ENCODE measurements around the gene ATMIN.

ATMIN gene

DNA sequence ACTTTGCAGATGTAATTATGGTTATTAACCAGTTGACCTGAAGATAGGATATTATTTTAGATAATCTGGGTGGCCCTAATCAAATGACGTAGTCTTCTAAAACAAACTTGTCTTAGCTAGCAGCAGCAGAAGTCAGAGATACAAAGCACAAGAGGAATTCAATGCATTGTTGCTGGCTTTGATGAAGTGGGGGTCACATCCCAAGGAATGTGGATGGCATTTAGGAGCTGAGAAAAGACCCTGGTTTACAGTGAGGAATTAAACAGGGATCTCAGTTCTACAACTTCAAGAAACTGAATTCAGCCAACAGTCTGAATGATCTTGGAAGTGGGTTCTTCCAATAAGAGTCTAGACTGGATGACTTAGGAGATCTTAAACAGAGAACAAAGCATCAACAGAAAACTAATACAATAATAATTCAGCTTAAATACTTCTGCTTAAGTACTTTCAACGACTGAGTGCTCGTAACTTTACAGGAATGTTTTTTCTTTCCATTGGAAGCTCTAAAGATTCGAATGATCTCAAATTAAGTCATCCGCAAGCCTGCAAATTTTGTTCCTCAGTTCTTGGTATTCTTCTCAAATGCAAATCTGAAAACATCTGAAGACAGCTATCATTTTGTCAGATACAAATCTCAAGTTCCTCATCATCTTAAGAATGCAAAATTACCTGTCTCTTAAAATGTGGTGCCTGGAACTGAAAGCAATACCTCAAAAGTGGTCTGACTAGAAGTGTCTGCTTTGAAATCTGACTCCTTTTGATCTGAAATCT lies 38.1 kb downstream of the ATMIN start:
- DNase-seq: no peak

DNA sequence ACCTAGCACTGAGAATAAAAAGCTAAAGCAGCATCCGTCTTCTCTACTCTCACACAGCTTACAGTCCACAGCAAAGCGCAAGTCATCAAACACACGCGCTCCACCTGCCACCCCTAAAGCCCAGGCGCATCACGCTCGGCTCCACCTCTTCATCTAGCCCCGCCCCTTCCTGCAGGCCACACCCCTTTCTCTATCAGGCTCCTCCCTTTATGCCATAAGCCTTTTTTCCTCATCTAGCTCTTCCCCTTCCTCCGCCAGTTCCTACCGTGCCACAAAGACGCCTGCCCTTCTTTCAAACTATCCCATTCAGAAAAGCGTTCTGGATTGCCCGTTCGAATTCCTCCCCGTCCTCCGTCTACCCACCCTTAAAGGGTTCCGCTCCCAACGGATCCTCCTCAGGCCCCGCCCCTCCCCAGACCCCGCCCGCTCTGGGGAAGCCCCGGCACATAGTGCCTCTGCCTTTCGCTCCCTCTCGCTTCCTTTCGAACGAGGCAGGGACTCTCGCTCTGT lies 41.0 kb downstream of the ATMIN start:
- DNase-seq: peak; percentile 58

DNA sequence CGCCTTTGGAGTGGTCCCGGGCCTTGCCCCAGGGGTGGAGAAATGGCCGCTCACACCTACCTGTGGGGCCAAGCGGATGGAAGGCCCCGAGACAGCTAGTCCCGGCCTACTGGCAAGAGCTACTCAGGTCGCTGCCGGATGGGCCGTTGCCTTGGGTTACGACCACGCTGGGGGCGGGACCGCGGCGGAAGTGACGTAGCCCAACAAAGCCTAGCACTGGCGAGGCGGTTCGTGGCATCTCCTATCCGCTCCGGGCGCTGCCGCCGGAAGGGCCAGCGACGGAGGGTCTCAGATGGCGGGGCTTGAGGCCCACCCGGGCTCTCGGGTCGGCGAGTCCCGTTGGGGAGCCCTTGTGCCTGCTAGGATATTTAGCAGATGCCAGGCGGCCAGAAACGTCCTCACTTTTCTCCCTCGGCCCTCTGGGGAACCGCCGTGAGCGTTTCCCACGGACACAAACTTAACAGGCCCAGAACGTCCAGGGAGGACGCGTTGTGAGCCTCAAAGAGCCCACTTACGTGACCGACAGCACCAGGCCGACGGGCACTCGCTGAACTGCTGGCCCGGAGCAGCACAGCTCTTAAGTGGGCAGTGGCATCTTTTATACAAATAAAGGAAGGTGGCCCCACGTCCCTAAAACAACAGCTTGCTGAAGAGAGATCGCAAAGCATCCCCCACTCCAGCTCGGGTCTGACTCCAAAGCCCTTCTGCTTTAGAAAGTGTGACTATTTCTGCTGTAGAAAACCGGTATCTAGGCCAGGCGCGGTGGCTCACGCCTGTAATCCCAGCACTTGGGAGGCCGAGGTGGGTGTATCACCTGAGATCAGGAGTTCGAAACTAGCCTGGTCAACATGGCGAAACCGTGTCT lies 41.7 kb downstream of the ATMIN start, which contains the start of gene C16orf46:
Gene C16orf46, minus strand, starts transcription at position 163 of the 865 bp plus-strand sequence. CDS start 13,283 bp downstream, outside the sequence.
- DNase-seq: peak; percentile 73

DNA sequence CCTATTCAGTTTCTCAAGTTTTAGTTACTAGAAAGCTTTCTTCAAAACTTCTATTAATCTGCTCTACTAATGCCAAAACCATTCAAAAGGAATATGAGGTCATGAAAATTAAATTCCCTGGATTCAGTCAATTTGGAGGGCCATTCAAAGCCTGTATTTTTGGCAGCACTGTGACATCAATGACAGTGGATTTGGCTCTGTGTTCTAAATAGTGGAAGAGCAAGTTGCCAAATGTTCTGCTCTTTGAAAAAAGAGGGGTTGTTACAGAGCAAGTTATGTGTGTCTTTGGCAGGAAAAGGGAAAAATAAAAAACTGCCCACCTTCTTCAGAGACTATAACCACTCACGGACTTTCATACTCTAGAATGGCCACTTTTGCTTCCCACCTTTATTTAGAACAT lies 44.6 kb downstream of the ATMIN start:
- DNase-seq: no peak

DNA sequence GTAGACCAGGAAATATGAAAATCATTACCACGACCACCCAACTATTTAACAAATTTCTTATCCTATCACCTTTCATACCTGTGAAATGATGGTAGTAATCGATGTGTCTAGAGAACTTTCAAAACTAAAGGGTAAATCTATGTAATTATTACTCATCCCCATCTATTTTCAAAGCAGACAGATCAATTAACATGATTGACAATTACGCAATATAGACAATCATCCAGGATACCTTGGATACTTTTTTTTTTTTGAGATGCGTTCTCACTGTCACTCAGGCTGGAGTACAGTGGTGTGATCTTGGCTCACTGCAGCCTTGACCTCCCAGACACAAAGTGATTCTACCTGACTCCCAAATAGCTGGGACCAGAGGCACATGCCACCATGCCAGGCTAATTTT lies 45.4 kb downstream of the ATMIN start:
- DNase-seq: no peak

DNA sequence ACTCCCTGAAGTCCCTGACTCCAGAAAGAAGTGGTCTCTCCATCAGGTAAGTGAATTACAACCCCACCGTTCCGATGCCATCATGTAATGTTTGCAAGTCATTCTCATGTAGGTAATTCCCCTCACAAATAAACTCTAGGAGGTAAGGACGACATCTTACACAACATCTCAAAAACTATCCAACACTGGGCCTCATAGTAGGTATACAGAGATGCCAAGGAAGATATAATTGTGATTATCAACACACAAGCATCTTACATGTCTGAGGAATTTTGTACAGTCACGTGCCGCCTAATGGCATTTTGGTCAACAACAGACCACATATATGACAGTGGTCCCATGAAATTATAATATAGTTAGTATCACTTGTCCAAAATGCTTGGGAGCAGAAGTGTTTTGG lies 53.2 kb downstream of the ATMIN start:
- DNase-seq: no peak

DNA sequence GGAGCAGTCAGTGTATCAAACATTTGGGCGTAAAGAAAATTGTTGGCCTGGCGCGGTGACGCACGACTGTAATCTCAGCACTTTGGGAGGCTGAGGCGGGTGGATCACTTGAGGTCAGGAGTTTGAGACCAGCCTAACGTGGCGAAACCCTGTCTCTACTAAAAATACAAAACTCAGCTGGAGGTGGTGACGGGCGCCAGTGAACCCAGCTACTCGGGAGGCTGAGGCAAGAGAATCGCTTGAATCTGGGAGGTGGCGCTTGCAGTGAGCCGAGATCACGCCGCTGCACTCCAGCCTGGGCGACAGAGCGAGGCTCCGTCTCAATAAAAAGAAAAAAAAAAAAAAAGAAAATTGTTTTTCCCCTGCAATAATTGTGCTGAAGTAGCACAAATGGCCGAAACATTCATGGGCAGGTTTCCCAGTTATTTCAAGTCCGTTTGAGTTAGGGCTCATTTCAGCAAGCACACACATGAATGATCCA lies 59.2 kb downstream of the ATMIN start:
- no peak for DNase-seq

DNA sequence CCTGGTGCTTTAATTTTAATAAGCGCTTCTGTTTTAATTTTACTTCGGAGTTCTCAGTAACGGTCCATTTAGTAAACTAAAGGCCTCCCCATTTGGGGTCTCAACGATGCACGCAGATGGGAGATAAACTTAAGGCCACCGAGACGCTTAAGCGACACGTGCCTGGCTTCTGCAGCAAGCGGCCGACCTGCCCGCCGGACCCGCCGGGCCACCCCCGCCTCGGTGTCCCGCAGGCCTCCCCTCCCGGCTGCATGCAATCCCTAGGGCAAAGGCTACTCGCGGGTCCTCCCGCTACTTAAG lies 60.0 kb downstream of the ATMIN start:
- DNase-seq: no peak

DNA sequence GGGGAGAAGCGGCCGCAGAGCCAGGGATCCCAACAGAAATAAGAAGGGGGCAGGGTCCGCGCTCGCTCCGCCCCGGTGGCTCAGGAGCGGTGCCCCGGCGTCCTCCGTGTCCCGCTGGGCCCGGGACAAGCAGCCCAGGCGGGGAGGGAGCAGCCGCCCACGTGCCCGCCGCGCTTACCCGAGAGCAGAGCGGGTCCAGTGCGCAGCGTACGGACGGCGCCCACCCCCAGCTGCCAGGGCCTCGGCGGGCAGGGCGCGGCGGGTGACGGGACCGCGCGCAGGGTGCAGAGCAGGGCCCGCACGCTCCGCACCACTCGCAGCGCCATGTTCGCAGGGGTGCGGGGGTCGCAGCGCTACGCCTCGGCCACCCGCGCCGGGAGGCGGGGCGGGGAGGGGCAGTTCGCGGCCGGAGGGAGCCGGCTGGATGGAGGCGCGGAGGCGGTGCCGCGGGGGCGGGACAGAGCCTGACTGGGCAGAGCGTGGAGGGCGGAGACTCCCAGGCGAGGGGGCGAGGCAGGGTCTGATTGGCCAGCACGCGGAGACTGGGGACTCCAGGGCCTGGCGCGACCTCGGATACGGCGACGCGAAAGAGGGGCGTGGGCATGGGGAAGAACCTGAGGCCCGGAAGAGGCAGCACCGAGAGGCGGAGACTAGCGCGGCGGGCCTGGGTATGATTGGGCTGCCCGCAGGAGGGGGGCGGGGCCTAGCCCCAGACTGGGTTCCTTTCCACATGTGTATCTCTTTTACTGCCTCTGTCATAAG lies 60.5 kb downstream of the ATMIN start, which contains the start of gene GCSH:
Gene GCSH, minus strand, starts transcription at position 443 of the 762 bp plus-strand sequence. Its CDS starts 117 bp downstream, at position 326.
- DNase-seq: peak; percentile 88

DNA sequence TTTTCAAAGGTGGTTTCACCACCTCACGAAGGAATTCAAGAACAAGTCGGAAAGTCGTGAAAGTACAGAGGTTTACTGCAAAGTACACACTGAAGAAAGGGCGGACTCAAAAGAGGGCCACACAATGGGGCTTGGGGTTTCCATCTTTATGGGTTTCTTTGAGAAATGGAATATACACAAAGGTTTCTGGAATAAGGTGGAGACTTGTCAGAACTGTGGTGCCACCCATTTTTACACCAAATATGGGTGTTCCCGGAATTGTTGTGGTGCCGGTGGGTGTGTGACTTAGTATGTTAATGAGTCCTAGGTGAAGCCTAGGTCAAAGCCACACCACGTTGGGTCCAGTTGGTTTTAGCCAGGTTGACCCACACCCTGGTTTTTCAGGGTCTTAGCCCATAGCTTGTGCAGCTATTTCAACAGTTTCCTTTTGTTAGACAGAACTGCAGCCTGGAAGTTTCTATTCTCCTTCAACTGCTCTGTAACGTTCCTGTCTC lies 61.1 kb downstream of the ATMIN start:
- DNase-seq: no peak

Measured in NCI-H526 treated with DMSO at 0.1 percent for 48 hours (cell line).